Activated CD4-positive, alpha-beta T cell treated with anti-CD3 and anti-CD28 coated beads for 48 hours (primary cell): ENCODE measurements around the gene CACNA1D.

Source experiments
- DNase-seq: peaks from one replicate; pipeline ENCODE4 v3.0.0-alpha.2; 2020

The CACNA1D gene

DNA sequence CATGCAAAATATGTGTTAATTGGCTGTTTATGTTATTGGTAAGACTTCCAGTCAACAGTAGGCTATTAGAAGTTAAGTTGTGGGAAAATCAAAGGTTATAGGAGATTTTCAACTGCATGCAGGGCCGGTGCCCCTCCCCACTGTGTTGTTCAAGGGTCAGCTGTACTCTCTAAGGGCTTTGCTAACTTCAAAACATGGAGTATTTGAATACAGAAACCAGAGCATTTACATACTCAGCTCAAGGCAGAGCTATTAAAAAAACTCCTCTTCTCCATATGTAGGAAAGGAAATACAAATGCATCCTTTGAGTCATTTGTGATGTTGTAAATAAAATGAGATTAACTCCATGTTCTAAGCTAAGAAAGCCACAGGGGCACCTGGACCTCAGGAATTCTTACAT lies 368.7 kb downstream of the CACNA1D start:
- DNase-seq: no peak
